ENCODE data around the gene DPP8. TPM values are rescaled to one million over a fixed set of nuclear protein-coding genes. Genes with fewer than 3 reads are reported as not detected.

Gene DPP8
- 41.2 and 45.9 TPM in 2 replicates for total RNA-seq (2022)
- percentile 91 among the genes with signal in this experiment for Bru-seq, nascent RNA
- BruChase-seq, experiment 1, labeled RNA remaining after a 6-hour chase, result percentile 88 among the genes with signal in this experiment
- BruChase-seq, experiment 2, labeled RNA remaining after a 2-hour chase, result percentile 86 among the genes with signal in this experiment
- long read RNA-seq, partial matches to known transcripts, result 1 of 21 reads
- long read RNA-seq, other reads (novel, unspliced or antisense), result 14 of 21 reads

- Mint-ChIP-seq H3K9me3 (ENCODE audit: low read depth, unreplicated experiment) (no peaks in the 10 kb centered on the region), H3K4me3 (ENCODE audit: low read depth, unreplicated experiment) (peak within 1 kb of the TSS; percentile 84), H3K27ac (ENCODE audit: unreplicated experiment) (peak within 1 kb of the TSS; percentile 92), H3K36me3 (ENCODE audit: insufficient read depth, unreplicated experiment) (peaks cover 23% of the 10 kb centered on the region), H3K4me1 (ENCODE audit: low read depth, unreplicated experiment) (peaks cover 14% of the 10 kb centered on the region), H3K27me3 (ENCODE audit: unreplicated experiment) (no peaks in the 10 kb centered on the region)
- intact Hi-C loops (cut with micrococcal nuclease; ENCODE audit: unreplicated experiment), result no loop called here
- no TSS peak for BruUV-seq (replicated peaks)
- DNase-seq, result peak; percentile 98
- CTCF ChIA-PET, result interaction anchor here (0.5 to 1.5 kb wide), 12 partner anchors 13 to 438 kb away, joined by 3 to 9 read pairs (median 4); partner anchors contain the start of genes HACD3 and INTS14
- peak; percentile 70 for TF ChIP-seq CTCF (IDR thresholded peaks at IDR 0.05; ENCODE audit: unreplicated experiment)
Observed at GRCh38 chr15:65516997-65517865, at the start of gene DPP8. Gene DPP8 (minus strand): TSS chr15:65517689. CDS start chr15:65512553, 5,136 bp downstream.

- Mint-ChIP-seq H3K27ac (ENCODE audit: unreplicated experiment) (peak overlapping the region; percentile 47), H3K4me1 (ENCODE audit: low read depth, unreplicated experiment) (peaks cover 17% of the 10 kb centered on the region), H3K4me3 (ENCODE audit: low read depth, unreplicated experiment) (no peak overlapping the region), H3K27me3 (ENCODE audit: unreplicated experiment) (no peaks in the 10 kb centered on the region), H3K9me3 (ENCODE audit: low read depth, unreplicated experiment) (no peaks in the 10 kb centered on the region), H3K36me3 (ENCODE audit: insufficient read depth, unreplicated experiment) (peaks cover 30% of the 10 kb centered on the region)
- no peak for DNase-seq
- no peak for TF ChIP-seq CTCF (IDR thresholded peaks at IDR 0.05; ENCODE audit: unreplicated experiment)
- CTCF ChIA-PET, result interaction anchor here (0.6 kb wide), 1 partner anchor 44 kb away, joined by 3 read pairs; no protein-coding TSS in a partner anchor
- intact Hi-C loops (cut with micrococcal nuclease; ENCODE audit: unreplicated experiment), result no loop called here
- BruUV-seq (replicated peaks), result no TSS peak
Observed at GRCh38 chr15:65561934-65562333, 44.4 kb upstream of the DPP8 start.

- H3K4me3 Mint-ChIP-seq (ENCODE audit: low read depth, unreplicated experiment), result no peak overlapping the region
- no peaks in the 10 kb centered on the region for H3K27me3 Mint-ChIP-seq (ENCODE audit: unreplicated experiment)
- BruUV-seq (replicated peaks), result no TSS peak
- H3K4me1 Mint-ChIP-seq (ENCODE audit: low read depth, unreplicated experiment), result peaks cover 17% of the 10 kb centered on the region
- CTCF ChIA-PET, result no interaction called here
- no peak for DNase-seq
- H3K27ac Mint-ChIP-seq (ENCODE audit: unreplicated experiment), result no peak overlapping the region
- H3K9me3 Mint-ChIP-seq (ENCODE audit: low read depth, unreplicated experiment), result no peaks in the 10 kb centered on the region
- TF ChIP-seq CTCF (IDR thresholded peaks at IDR 0.05; ENCODE audit: unreplicated experiment), result no peak
- intact Hi-C loops (cut with micrococcal nuclease; ENCODE audit: unreplicated experiment), result no loop called here
- peaks cover 27% of the 10 kb centered on the region for H3K36me3 Mint-ChIP-seq (ENCODE audit: insufficient read depth, unreplicated experiment)
Observed at GRCh38 chr15:65559941-65560340, 42.5 kb upstream of the DPP8 start.

GRCh38 chr15:65558997-65559760 lies 41.7 kb upstream of the DPP8 start:
- H3K4me3 Mint-ChIP-seq (ENCODE audit: low read depth, unreplicated experiment), result no peak overlapping the region
- intact Hi-C loops (cut with micrococcal nuclease; ENCODE audit: unreplicated experiment), result no loop called here
- H3K27ac Mint-ChIP-seq (ENCODE audit: unreplicated experiment), result no peak overlapping the region
- no peaks in the 10 kb centered on the region for H3K27me3 Mint-ChIP-seq (ENCODE audit: unreplicated experiment)
- CTCF ChIA-PET, result interaction anchor here (0.6 to 1.1 kb wide), 3 partner anchors 13 to 421 kb away, joined by 3 to 7 read pairs (median 4); no protein-coding TSS in a partner anchor
- no TSS peak for BruUV-seq (replicated peaks)
- DNase-seq, result no peak
- H3K36me3 Mint-ChIP-seq (ENCODE audit: insufficient read depth, unreplicated experiment), result peaks cover 32% of the 10 kb centered on the region
- peaks cover 17% of the 10 kb centered on the region for H3K4me1 Mint-ChIP-seq (ENCODE audit: low read depth, unreplicated experiment)
- TF ChIP-seq CTCF (IDR thresholded peaks at IDR 0.05; ENCODE audit: unreplicated experiment), result no peak
- H3K9me3 Mint-ChIP-seq (ENCODE audit: low read depth, unreplicated experiment), result no peaks in the 10 kb centered on the region
